Esophagus squamous epithelium (tissue), 5 donors: ENCODE measurements around the gene PGBD5. TPM values are rescaled to one million over a fixed set of nuclear protein-coding genes. Genes with fewer than 3 reads are reported as not detected.

ENCODE experiments used
- DNase-seq: peaks from one replicate; lab custom pipeline; 2025; lab: John Stamatoyannopoulos, UW
- H3K27ac ChIP-seq, 4 donors: fragments of 200-600 bp; sonication (generic); one replicate each; pipeline ENCODE4 v1.5.1; 2016 to 2019; ENCODE audit warnings: mild to moderate bottlenecking in 1 of 4
- H3K27me3 ChIP-seq, 4 donors: fragments of 200-600 bp; sonication (generic); 1 replicate in 3 of 4; 2 replicates in 1 of 4; pipeline versions ENCODE4 v1.5.1 to v1.6.0; 2017 to 2021; ENCODE audit warnings: antibody characterized with exemption in 1 of 4
- H3K36me3 ChIP-seq, 3 donors: fragments of 200-600 bp; sonication (generic); one replicate each; pipeline ENCODE4 v1.5.1; 2016 to 2019
- H3K4me1 ChIP-seq, 3 donors: fragments of 200-600 bp; sonication (generic); one replicate each; pipeline ENCODE4 v1.5.1; 2017 to 2019
- H3K4me3 ChIP-seq, 4 donors: fragments of 200-600 bp; sonication (generic); 1 replicate in 3 of 4; 2 replicates in 1 of 4; pipeline ENCODE4 v1.5.1; 2016 to 2019; ENCODE audit warnings: mild to moderate bottlenecking in 2 of 4, moderate library complexity in 1 of 4
- H3K9me3 ChIP-seq, 3 donors: fragments of 200-600 bp; sonication (generic); one replicate each; pipeline ENCODE4 v1.5.1; 2016 to 2019
- POLR2A ChIP-seq, 4 donors: fragments of 450-650 bp; IDR thresholded peaks; one replicate each; pipeline ENCODE4 v1.6.1; 2017; ENCODE audit warnings: antibody characterized with exemption in 4 of 4, mild to moderate bottlenecking in 4 of 4, moderate library complexity in 3 of 4
- whole genome bisulfite sequencing, 2 donors: methylation state at CpG; one replicate each; pipeline ENCODE4 v1.1.5; 2018; 5-methylcytosine and 5-hydroxymethylcytosine counted together
- intact Hi-C: fragments of 100-400 bp; cut with DNase I; formaldehyde crosslinking; loops from one replicate; pipeline ENCODE4 v1.15.0; 2022
- total RNA-seq, 4 donors: library from RNA; depleted of rRNA; stranded (reverse); fragments of >200 nt; gene quantifications; one replicate each; pipeline ENCODE4 v1.1.0, GENCODE V29; 2016
- TF ChIP-seq, protein P1 (sequence below), 6 experiments: fragments of 450-650 bp in 4 of 6; fragments of 200-600 bp in 2 of 6; sonication (generic) in 2 of 6; IDR thresholded peaks; one replicate each; pipeline ENCODE4 v1.5.1; 2016 to 2019; ENCODE audit warnings: antibody characterized with exemption in 6 of 6, mild to moderate bottlenecking in 4 of 6, moderate library complexity in 4 of 6
- donor health status: DM: yes; HTN: yes; CAD: no.

PGBD5 gene
- total RNA-seq, 4 donors from 2014 or later = under 0.01 to 6.1 (median 3.0) TPM

DNA sequence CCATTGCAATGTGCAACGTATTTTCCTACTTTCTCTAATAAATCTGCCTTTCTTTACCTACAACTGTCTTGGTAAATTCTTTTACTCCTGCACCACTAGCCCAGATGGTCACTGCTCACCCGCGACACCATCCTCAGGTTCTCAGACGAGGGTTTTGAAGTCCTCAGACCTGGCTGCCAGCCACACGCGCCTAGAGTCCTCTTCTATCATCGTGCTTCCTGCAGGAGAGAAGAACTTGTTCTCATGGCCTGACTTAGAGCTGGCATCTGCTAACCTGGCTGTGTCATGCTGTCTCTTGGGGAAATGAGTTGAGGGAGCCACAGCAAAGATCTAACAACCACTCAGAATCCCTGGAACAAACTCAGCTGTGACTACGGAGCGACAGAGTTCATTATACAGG is 30.3 kb upstream of the PGBD5 start:
- peaks cover 0 to 14% (median 5%) of the 10 kb centered on the region in 3 donors for H3K4me1 ChIP-seq
- 82 to 83% methylated on average over 8 to 9 of the region's 9 CpGs for WGBS, 2 donors
- H3K36me3 ChIP-seq = no peaks in the 10 kb centered on the region
- DNase-seq = no peak
- TF ChIP-seq POLR2A (IDR thresholded peaks at IDR 0.05) = no peak
- TF ChIP-seq, protein P1, sequence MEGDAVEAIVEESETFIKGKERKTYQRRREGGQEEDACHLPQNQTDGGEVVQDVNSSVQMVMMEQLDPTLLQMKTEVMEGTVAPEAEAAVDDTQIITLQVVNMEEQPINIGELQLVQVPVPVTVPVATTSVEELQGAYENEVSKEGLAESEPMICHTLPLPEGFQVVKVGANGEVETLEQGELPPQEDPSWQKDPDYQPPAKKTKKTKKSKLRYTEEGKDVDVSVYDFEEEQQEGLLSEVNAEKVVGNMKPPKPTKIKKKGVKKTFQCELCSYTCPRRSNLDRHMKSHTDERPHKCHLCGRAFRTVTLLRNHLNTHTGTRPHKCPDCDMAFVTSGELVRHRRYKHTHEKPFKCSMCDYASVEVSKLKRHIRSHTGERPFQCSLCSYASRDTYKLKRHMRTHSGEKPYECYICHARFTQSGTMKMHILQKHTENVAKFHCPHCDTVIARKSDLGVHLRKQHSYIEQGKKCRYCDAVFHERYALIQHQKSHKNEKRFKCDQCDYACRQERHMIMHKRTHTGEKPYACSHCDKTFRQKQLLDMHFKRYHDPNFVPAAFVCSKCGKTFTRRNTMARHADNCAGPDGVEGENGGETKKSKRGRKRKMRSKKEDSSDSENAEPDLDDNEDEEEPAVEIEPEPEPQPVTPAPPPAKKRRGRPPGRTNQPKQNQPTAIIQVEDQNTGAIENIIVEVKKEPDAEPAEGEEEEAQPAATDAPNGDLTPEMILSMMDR (IDR thresholded peaks at IDR 0.05) = no peak
- no peak overlapping the region for H3K27ac ChIP-seq
- H3K4me3 ChIP-seq = no peak overlapping the region
- peaks cover 0 to 5% (median 0%) of the 10 kb centered on the region in 4 donors for H3K27me3 ChIP-seq
- H3K9me3 ChIP-seq = no peaks in the 10 kb centered on the region
- intact Hi-C loops = no loop called here

DNA sequence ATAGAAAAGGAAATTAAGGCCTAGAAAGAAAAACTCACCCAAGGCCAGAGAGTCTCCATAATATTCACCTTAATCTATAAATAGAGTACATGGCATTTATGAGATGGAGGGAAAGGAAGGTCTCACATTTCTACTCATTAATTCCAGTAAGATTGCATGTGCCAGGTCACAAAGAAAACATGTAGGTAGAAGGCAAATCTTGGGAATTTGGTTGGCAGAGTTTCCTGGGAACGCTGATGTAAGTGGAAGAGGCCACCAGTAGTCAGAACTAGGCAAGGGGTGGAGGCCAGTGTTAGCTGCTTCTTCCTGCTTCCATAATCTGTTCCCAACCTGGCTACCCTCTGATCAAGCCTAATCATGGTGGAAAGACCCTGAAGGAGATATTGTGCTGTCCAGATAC is 29.2 kb upstream of the PGBD5 start:
- intact Hi-C loops = no loop called here
- Histone ChIP-seq H3K9me3 (no peaks in the 10 kb centered on the region), H3K4me1 (peaks cover 0 to 14% (median 5%) of the 10 kb centered on the region in 3 donors), H3K27ac (no peak overlapping the region), H3K27me3 (peaks cover 0 to 5% (median 0%) of the 10 kb centered on the region in 4 donors), H3K36me3 (no peaks in the 10 kb centered on the region), H3K4me3 (no peak overlapping the region)
- no peak for DNase-seq
- 55 to 56% methylated on average over 1 of the region's 1 CpG for WGBS, 2 donors
- TF ChIP-seq POLR2A (IDR thresholded peaks at IDR 0.05) = no peak
- TF ChIP-seq, protein P1 (IDR thresholded peaks at IDR 0.05) = no peak

DNA sequence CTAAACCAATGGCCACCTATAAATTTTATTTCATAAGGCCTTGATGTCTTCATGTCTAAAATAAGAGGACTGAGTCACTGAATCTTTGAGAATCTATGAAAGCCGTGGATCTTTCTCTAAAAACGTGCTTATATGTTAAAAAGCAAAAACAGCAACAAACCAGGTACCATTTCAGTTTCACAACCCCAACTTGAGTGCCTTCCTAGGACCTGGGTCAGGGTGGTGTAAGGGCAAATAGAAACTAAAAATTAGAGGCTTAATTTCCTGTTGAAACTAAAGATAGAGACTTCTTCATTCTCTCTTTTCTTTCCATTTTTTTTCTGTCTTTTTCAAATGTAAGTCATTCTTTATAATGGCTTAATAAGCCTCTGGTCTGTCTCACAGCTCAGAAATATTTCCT is 27.2 kb upstream of the PGBD5 start:
- 42 to 63% methylated on average over 2 of the region's 2 CpGs for WGBS, 2 donors
- TF ChIP-seq, protein P1 (IDR thresholded peaks at IDR 0.05) = no peak
- TF ChIP-seq POLR2A (IDR thresholded peaks at IDR 0.05) = no peak
- H3K9me3 ChIP-seq = no peaks in the 10 kb centered on the region
- peaks cover 0 to 5% (median 3%) of the 10 kb centered on the region in 3 donors for H3K4me1 ChIP-seq
- H3K4me3 ChIP-seq = no peak overlapping the region
- no peak for DNase-seq
- peaks cover 0 to 5% (median 0%) of the 10 kb centered on the region in 4 donors for H3K27me3 ChIP-seq
- H3K36me3 ChIP-seq = no peaks in the 10 kb centered on the region
- intact Hi-C loops = no loop called here
- no peak overlapping the region for H3K27ac ChIP-seq

DNA sequence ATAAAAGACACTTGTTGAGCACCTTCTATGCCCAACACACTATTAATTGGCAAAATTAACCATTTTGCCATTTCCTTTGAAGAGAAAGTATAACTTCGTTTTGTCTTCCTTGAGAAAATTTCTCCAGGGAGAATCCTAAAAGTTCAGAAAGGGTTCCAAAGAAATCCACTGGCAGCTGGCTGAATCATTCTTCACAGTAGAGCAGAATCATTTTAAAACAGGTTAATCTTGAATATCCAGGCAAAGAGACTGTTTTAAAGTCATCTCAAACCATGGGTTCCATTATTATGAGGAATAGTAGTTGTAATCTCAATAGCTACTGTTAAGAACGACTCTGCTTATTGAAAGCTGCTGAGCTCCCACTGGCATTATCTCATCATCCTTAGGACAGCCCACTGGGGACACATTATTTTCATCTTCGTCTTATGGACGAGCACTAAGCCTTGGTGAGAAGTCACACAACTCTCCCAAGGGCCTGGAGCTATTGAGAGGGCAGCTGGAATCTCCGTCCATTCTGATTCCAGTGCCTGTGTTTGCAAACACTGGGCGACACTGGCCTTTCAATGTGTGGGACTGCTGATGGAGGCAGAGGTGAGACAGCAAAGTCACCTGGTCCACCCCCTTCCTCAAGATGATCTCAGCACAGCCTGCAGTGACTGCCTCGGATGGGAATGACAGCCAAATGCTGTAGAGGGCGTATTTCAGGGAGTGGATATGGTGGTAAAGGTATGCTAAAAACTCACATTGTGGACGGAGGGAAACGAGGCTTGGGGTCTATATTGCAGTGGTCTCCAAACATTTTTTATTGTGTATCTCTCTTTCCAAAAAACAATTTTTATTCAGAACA is 15.3 kb upstream of the PGBD5 start:
- Histone ChIP-seq H3K4me3 (no peak overlapping the region), H3K27me3 (peaks cover 0 to 37% (median 0%) of the 10 kb centered on the region in 4 donors), H3K4me1 (no peaks in the 10 kb centered on the region), H3K36me3 (no peaks in the 10 kb centered on the region), H3K9me3 (peaks cover 0 to 12% (median 6%) of the 10 kb centered on the region in 3 donors), H3K27ac (no peak overlapping the region)
- intact Hi-C loops = no loop called here
- 55 to 60% methylated on average over 9 to 10 of the region's 10 CpGs for WGBS, 2 donors
- DNase-seq = no peak
- TF ChIP-seq, protein P1 (IDR thresholded peaks at IDR 0.05) = no peak
- no peak for TF ChIP-seq POLR2A (IDR thresholded peaks at IDR 0.05)

DNA sequence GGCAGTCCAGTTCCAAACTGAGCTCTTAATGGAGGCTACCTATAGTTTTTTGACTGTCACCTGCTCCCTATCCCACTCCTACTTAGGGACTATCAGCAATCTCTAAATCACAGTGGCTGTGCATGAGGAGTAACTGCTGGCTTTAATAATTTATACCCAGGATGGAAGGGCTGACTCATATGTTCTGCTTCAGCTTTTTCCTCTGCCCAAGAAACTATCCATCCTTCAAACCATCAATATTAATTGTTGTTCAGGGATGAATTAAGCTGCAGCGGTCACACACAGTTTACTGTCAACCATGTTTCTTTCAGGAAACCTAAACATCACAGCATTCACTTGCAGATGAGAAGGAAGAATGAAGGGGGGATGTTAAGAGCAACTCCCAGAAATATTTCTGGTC is 9.0 kb upstream of the PGBD5 start:
- TF ChIP-seq, protein P1 (IDR thresholded peaks at IDR 0.05) = no peak
- no peak for TF ChIP-seq POLR2A (IDR thresholded peaks at IDR 0.05)
- 73 to 89% methylated on average over 1 of the region's 1 CpG for WGBS, 2 donors
- H3K27ac ChIP-seq = no peak overlapping the region
- H3K36me3 ChIP-seq = no peaks in the 10 kb centered on the region
- intact Hi-C loops = no loop called here
- DNase-seq = no peak
- no peaks in the 10 kb centered on the region for H3K4me1 ChIP-seq
- peaks cover 0 to 44% (median 0%) of the 10 kb centered on the region in 4 donors for H3K27me3 ChIP-seq
- H3K4me3 ChIP-seq = no peak overlapping the region
- H3K9me3 ChIP-seq = peaks cover 0 to 5% (median 0%) of the 10 kb centered on the region in 3 donors
